ENCODE measurements around the gene CHN1. TPM values are rescaled to one million over a fixed set of nuclear protein-coding genes. Genes with fewer than 3 reads are reported as not detected.

The CHN1 gene
- total RNA-seq, 2 experiments from 2014 or later = 1.7 to 4.5 TPM

DNA sequence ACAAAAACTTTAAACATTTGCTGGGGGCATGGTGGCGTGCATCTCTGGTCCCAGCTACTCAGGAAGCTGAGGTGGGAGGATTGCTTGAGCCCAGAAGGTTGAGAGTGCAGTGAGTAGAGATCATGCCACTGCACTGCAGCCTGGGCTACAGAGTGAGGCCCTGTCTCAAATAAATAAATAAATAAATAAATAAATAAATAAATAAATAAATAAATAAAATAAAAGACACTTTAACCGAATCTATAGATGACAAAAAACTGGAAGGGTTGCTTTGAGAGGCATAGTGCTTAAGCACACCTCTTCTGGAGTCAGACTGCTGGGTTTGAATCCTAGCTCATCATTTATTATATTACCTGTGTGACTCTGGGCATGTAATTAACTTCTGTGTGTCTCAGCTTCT, 21.2 kb upstream of the CHN1 start:
- ATAC-seq (no peak), DNase-seq (no peak)
- H3K27ac Mint-ChIP-seq = no peak overlapping the region
- H3K9me3 Mint-ChIP-seq (ENCODE audit: low read depth) = no peaks in the 10 kb centered on the region
- H3K4me1 Mint-ChIP-seq = peaks cover 5% of the 10 kb centered on the region
- CTCF ChIA-PET = interaction anchor here (0.7 kb wide), 3 partner anchors 15 to 1915 kb away, joined by 3 to 4 read pairs (median 3); no protein-coding TSS in a partner anchor
- no peak overlapping the region for H3K4me3 Mint-ChIP-seq
- peaks cover 4% of the 10 kb centered on the region for H3K27me3 Mint-ChIP-seq
- H3K36me3 Mint-ChIP-seq = no peaks in the 10 kb centered on the region

DNA sequence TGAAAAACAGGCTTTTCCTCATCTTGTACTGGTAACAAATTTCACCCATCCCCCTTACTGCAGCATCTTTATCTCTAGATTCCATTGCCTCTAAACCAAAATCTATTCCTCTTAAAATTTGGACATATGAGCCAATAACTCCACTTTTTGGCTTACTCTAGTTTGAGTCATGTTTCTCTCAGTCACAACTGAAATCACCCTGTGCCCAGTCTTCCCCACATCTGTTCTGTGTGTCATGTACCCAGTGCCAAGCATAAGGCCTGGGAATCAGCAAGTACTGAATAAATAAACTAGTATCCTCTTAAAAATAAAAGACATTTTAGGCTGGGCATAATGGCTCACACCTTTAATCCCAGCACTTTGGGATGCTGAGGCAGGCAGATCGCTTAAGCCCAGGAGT, 20.8 kb upstream of the CHN1 start:
- Mint-ChIP-seq H3K4me3 (no peak overlapping the region), H3K27ac (no peak overlapping the region), H3K27me3 (peaks cover 4% of the 10 kb centered on the region)

DNA sequence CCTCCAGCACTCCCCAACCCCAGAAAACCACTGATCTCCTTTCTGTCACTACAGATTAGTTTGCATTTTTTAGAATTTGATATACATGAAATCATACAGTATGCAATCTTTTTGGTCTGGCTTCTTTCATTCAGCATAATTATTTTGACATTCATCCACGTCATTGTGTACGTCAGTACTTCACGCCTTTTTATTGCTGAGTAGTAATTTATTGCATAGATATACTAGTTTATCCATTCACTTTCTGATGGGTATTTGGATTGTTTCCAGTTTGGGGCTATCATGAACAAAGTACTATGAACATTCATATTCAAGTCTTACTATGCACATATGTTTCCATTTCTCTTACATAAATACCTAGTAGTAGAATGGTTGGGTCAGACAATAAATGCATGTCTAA, 20.1 kb upstream of the CHN1 start:
- Mint-ChIP-seq H3K27me3 (peaks cover 4% of the 10 kb centered on the region), H3K4me1 (peaks cover under 1% of the 10 kb centered on the region), H3K36me3 (no peaks in the 10 kb centered on the region), H3K27ac (no peak overlapping the region), H3K4me3 (no peak overlapping the region), H3K9me3 (ENCODE audit: low read depth) (no peaks in the 10 kb centered on the region)
- DNase-seq = no peak
- ATAC-seq = no peak
- CTCF ChIA-PET = no interaction called here

More for the DNA sequence above, 20.8 kb upstream of the CHN1 start:
- Mint-ChIP-seq H3K4me1 (peaks cover 5% of the 10 kb centered on the region), H3K9me3 (ENCODE audit: low read depth) (no peaks in the 10 kb centered on the region), H3K36me3 (no peaks in the 10 kb centered on the region)
- ATAC-seq = no peak
- CTCF ChIA-PET = interaction anchor here (0.7 kb wide), 2 partner anchors 16 to 1916 kb away, joined by 3 to 4 read pairs; no protein-coding TSS in a partner anchor
- DNase-seq = no peak

DNA sequence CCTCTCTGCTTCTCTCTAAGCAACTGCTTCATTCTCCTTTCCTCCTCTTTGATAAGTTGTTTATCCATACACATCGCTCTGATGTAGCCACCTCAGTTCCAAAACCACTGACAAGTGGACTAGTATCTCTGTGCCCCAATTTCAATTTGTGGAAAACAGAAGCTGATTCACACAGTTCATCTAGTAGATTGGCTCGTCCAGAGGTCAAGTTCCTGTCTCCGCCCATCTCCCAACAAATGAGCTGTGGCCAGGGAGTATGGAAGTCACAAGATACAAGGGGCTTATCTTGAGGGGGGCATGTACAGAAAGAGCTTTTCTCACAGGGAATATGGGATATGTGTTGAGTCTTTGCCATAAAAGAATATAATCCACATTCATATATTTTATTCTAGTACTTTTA, 17.7 kb upstream of the CHN1 start:
- Mint-ChIP-seq H3K27ac (no peak overlapping the region), H3K4me3 (no peak overlapping the region), H3K4me1 (no peaks in the 10 kb centered on the region), H3K36me3 (no peaks in the 10 kb centered on the region), H3K9me3 (ENCODE audit: low read depth) (no peaks in the 10 kb centered on the region), H3K27me3 (peaks cover 4% of the 10 kb centered on the region)
- no peak for ATAC-seq
- no peak for DNase-seq
- CTCF ChIA-PET = interaction anchor here (1.5 kb wide), 1 partner anchor 9 kb away, joined by 5 read pairs; no protein-coding TSS in a partner anchor

DNA sequence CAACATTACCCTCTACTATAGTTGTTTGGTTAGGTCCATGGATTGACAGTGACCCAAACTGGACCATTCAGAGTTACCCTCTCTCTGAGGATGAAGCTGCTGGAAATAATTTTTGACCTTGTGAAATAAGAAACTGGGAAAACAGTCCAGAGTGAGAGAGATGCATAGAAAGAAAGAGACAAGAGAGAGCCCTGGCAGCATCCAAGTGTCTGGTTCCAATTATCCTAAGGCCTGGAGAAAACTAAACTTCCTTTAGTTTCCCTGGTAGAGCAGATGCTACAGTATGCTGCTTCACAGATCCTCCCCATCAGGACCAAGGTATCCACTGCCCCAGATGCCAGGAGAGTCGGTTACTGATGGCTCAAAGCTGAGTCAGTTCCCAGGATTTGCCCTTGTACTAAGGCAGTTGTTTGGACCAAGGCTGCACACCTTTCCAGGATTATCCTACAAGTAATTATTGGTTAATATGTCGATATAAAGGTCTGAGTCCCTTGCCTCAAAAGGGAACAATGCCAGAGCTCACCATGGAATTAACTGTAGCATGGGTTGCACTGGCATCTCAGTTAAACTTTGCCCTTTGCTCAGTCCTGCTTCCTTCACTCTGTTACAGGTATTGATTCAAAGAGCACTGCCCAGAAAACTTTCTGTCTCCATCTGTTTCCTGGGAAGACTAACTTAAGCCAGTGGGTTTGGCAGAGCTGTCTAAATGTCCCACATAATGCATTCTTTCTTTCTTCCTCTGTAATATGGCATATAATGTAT, 14.6 kb upstream of the CHN1 start:
- no peak for DNase-seq
- no peaks in the 10 kb centered on the region for H3K27me3 Mint-ChIP-seq
- CTCF ChIA-PET = no interaction called here
- no peak for ATAC-seq
- no peak overlapping the region for H3K4me3 Mint-ChIP-seq
- no peak overlapping the region for H3K27ac Mint-ChIP-seq
- H3K9me3 Mint-ChIP-seq (ENCODE audit: low read depth) = no peaks in the 10 kb centered on the region
- H3K4me1 Mint-ChIP-seq = no peaks in the 10 kb centered on the region
- H3K36me3 Mint-ChIP-seq = no peaks in the 10 kb centered on the region

DNA sequence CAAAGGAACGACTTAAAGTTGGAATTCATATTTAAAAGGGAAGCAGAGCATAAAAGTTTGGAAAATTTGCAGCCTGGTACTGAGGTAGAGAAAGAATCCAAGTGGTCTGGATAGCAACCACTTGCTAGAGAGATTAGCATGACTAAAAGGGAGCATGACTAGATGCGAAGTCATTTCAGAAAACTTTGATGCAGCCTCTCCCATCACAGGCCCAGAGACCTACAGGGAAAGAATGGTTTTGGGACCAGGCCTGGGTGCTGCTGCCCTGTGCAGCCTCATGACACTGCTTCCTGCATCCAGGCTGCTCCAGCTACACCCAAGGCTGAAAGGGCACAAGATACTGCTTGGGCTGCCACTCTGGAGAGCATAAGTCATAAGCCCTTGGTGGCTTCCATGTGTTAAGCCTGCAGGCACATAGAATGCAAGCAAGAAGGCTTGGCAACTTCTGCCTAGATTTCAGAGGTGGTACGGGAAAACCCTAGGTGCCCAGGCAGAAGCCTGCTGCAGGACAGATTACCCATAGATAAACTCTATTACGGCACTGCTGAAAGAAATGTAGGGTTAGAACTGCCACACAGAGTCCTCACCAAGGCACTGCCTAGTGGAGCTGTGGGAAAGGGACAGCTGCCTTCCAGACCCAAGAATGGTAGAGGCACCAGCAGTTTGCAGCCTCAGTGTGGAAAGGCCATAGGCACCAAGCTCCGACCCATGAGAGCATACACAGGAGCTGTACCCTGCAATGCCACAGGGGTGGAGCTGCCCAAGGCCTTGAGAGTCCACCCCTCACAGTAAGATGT, 12.6 kb upstream of the CHN1 start:
- H3K4me1 Mint-ChIP-seq = no peaks in the 10 kb centered on the region
- H3K36me3 Mint-ChIP-seq = no peaks in the 10 kb centered on the region
- H3K27me3 Mint-ChIP-seq = no peaks in the 10 kb centered on the region
- no peak overlapping the region for H3K27ac Mint-ChIP-seq
- H3K9me3 Mint-ChIP-seq (ENCODE audit: low read depth) = peaks cover 2% of the 10 kb centered on the region
- ATAC-seq (no peak), DNase-seq (no peak)
- no peak overlapping the region for H3K4me3 Mint-ChIP-seq
- CTCF ChIA-PET = no interaction called here

DNA sequence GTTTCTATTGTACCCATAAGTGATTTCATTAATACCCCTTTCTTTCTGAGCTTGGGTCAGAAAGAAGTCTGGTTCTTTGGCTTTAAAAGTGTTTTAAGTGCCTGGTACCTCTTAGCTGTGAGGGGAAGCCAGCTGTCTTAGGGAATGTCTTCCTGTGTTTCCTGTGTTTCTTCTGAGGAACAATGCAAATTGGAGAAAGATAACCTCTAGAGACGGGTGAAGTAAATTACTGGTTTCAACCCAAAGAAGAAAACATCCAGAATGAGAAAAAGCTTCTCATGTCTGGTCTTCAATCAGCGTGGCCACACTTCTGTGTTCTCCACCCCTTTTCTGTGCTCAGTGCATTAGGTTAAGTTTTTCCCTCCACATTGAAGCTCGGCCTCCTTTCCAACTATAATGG, 10.2 kb upstream of the CHN1 start:
- Mint-ChIP-seq H3K27me3 (peaks cover 8% of the 10 kb centered on the region), H3K9me3 (ENCODE audit: low read depth) (peaks cover 2% of the 10 kb centered on the region), H3K4me3 (no peak overlapping the region), H3K36me3 (no peaks in the 10 kb centered on the region), H3K4me1 (peaks cover 2% of the 10 kb centered on the region), H3K27ac (no peak overlapping the region)
- ATAC-seq = no peak
- CTCF ChIA-PET = no interaction called here
- DNase-seq = no peak

DNA sequence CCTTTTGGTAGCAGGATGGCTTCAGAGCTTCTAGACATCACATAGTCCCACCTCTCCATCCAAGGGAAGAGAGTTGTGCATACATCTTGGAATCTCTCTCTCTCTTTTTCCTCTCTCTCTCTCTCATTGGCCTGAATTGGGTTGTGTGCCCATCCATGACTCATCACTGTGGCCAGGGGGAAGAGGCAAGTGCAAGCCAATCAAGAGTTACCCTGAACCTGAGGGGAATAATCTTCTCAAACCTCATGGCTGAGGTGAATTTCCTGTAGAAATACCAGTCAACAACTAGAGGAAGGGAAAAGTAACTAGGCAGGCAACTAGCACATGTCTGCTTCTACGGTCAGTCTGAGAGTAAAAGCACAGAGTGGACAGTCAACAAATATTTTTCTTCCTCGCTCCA, 7.3 kb upstream of the CHN1 start:
- Mint-ChIP-seq H3K36me3 (no peaks in the 10 kb centered on the region), H3K4me1 (peaks cover 2% of the 10 kb centered on the region), H3K9me3 (ENCODE audit: low read depth) (peaks cover 2% of the 10 kb centered on the region), H3K27ac (no peak overlapping the region), H3K4me3 (no peak overlapping the region), H3K27me3 (peaks cover 23% of the 10 kb centered on the region)
- CTCF ChIA-PET = no interaction called here
- no peak for DNase-seq
- no peak for ATAC-seq

DNA sequence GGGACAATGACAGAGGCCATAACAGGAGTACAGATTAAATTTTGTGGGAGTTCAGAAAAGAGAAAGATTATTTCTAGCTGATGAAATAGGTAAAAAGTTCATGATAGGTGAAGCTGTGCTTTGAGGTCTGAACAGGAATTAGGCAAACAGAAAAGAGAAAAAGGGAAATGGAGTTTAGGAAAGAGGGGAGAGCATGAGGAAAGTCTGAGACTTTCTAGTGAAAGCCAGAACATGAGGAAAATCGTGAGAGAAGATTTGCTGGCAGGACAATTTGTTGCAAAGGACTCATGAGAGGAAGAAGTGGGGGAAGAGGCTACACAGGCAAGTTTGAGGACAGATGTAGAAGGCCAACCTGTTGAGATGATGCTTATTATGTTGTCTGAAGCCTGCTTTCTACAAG, 6.3 kb upstream of the CHN1 start:
- Mint-ChIP-seq H3K4me3 (no peak overlapping the region), H3K9me3 (ENCODE audit: low read depth) (peaks cover 2% of the 10 kb centered on the region), H3K27ac (no peak overlapping the region), H3K27me3 (peaks cover 33% of the 10 kb centered on the region), H3K4me1 (peaks cover 2% of the 10 kb centered on the region), H3K36me3 (no peaks in the 10 kb centered on the region)
- ATAC-seq (no peak), DNase-seq (no peak)
- CTCF ChIA-PET = no interaction called here

DNA sequence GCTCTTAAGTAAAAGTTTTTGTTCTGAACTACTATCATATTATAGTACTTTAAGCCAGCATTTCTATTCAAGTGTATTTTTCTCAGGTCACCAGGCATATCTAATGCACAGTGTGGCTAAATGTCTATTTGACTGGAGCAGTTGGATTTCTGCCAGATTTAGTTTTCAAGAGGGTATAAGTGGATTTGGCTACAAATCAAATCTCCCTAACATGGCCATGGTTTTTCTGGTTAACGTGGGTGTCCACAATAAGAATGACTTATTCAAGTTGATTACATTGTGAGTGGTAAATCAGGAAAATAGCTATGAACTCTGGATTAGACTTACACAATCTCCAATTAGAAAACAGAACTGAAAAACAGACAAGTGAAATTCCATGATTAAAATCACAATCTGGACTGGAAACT, 5.7 kb upstream of the CHN1 start:
- no peak for DNase-seq
- Mint-ChIP-seq H3K27me3 (peaks cover 40% of the 10 kb centered on the region), H3K27ac (no peak overlapping the region), H3K4me3 (no peak overlapping the region), H3K36me3 (no peaks in the 10 kb centered on the region), H3K9me3 (ENCODE audit: low read depth) (peaks cover 2% of the 10 kb centered on the region), H3K4me1 (peaks cover 5% of the 10 kb centered on the region)
- CTCF ChIA-PET = no interaction called here
- ATAC-seq = no peak

DNA sequence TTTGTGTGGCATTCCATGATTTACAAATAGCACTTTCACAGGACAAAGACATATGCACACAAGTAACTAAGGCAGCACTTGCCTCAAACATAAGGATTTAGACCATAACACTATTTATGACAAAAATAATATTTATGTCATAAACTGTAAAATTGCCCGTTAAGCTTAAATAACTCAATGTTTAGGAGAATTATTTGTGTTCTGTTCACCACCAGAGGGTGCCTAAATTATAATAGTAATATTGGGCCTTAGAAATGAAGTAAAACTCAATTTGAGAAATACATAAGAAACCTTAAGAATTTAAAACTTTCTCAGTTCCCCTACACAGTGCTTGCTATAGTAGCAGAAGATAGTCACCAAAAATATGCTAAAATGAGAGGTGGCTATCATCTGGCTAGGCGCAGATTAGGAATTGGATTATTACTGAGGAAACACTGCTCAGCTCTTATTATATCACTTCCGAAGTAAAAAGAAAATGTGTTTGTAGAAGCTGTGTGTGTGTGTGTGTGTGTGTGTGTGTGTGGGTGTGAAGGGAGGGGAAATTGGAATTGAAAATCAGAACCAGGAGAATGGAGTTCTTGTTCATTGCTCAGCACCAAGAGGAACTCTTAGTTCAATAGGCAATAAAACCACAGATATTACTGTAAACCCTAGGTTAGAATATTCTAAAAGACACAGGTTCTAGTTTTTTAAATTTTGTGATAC, 4.9 kb upstream of the CHN1 start:
- H3K4me3 Mint-ChIP-seq = no peak overlapping the region
- ATAC-seq = no peak
- peaks cover 6% of the 10 kb centered on the region for H3K4me1 Mint-ChIP-seq
- no peak overlapping the region for H3K27ac Mint-ChIP-seq
- no peak for DNase-seq
- no peaks in the 10 kb centered on the region for H3K36me3 Mint-ChIP-seq
- peaks cover 44% of the 10 kb centered on the region for H3K27me3 Mint-ChIP-seq
- peaks cover 2% of the 10 kb centered on the region for H3K9me3 Mint-ChIP-seq (ENCODE audit: low read depth)
- CTCF ChIA-PET = interaction anchor here (1.2 kb wide), 1 partner anchor 9 kb away, joined by 3 read pairs; no protein-coding TSS in a partner anchor

DNA sequence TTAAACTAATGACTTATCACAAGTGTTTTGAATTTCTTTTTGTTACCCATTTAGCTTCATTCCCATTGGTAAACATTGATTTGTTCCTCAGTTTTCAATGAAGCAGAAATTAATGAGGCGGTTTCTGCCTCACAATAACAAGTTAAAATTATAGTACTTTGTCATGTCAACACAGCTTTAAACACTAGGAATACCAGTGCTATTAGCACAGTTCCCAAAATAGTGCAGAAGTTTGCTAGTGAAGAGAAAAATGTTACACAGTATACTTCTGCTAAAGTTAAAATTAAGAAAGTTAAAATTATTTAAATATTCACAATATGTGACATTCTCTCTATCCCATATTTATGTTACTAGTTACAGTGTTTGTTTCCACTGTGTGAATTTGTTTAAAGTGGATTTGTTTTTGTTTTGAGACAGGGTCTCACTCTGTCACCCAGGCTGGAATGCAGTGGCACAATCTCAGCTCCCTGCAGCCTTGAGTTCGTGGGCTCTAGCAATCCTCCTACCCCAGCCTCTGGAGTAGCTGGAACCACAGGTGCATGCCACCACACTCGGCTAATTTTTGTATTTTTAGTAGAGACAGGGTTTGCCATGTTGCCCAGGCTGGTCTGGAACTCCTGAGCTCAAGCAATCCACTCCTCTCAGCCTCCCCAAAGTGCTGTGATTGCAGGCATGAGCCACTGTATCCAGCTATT, 3.8 kb upstream of the CHN1 start:
- DNase-seq (no peak), ATAC-seq (no peak)
- Mint-ChIP-seq H3K27ac (no peak overlapping the region), H3K4me1 (peaks cover 12% of the 10 kb centered on the region), H3K27me3 (peaks cover 50% of the 10 kb centered on the region), H3K36me3 (peaks cover 1% of the 10 kb centered on the region), H3K4me3 (no peak overlapping the region), H3K9me3 (ENCODE audit: low read depth) (no peaks in the 10 kb centered on the region)
- CTCF ChIA-PET = interaction anchor here (1.2 kb wide), 1 partner anchor 8 kb away, joined by 3 read pairs; no protein-coding TSS in a partner anchor

DNA sequence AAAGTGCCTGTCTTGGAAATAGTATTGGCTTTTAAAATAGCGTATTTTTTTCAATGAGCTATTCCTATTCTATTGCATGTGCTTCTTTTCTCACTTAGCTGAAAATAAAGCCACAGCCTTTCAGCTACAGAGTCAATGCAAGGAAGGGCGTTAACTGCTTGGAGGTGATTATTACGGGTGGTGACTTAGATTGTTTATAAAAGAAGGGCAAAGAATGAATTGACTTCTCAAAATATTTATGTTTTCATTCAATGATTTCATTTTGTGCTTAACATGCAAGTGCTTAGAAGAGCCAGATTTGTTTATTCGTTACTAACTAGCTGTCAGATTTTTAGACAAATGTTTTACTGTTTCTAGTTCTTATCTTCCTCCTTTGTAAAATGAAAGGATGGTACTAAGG, 2.8 kb upstream of the CHN1 start:
- Mint-ChIP-seq H3K9me3 (ENCODE audit: low read depth) (no peaks in the 10 kb centered on the region), H3K27me3 (peaks cover 57% of the 10 kb centered on the region), H3K36me3 (peaks cover 1% of the 10 kb centered on the region), H3K27ac (no peak overlapping the region), H3K4me1 (peaks cover 12% of the 10 kb centered on the region), H3K4me3 (no peak overlapping the region)
- no peak for ATAC-seq
- DNase-seq = no peak
- CTCF ChIA-PET = no interaction called here

All from activated CD8-positive, alpha-beta memory T cell treated with anti-CD3 and anti-CD28 coated beads, Interleukin-2, amount 10 ng/mL, durations not matched to agents 7 days and 5 days (primary cell).